HEK293T (cell line): ENCODE measurements around the gene CYP27B1.

ENCODE experiments used
- CTCF ChIA-PET: fragments of 350-600 bp; formaldehyde crosslinking; extraction: SDS; loops from one replicate; lab custom pipeline; 2021; ENCODE audit warnings: antibody characterized with exemption, inconsistent platforms; lab: Yijun Ruan, JAX
- POLR2A ChIA-PET: fragments of 350-600 bp; formaldehyde crosslinking; extraction: SDS; loops from one replicate; lab custom pipeline; 2020; ENCODE audit warnings: antibody characterized with exemption, inconsistent platforms; lab: Yijun Ruan, JAX
- DNase-seq: peaks from one replicate; pipeline ENCODE4 v3.0.0; 2012; ENCODE audit warnings: mixed read lengths; ENCODE audit errors: extremely low spot score
- ARNT ChIP-seq: fragments of 450-650 bp; IDR thresholded peaks from 2 replicates; pipeline ENCODE4 v1.6.1; 2017; ENCODE audit warnings: mild to moderate bottlenecking
- BHLHE40 ChIP-seq: fragments of 450-650 bp; IDR thresholded peaks from 2 replicates; pipeline ENCODE4 v1.6.1; 2016; ENCODE audit warnings: mild to moderate bottlenecking, moderate library complexity, borderline replicate concordance
- CTBP1 ChIP-seq: fragments of 450-650 bp; IDR thresholded peaks from 2 replicates; pipeline ENCODE4 v1.6.1; 2016; ENCODE audit warnings: borderline replicate concordance
- ELF4 ChIP-seq: fragments of 450-650 bp; IDR thresholded peaks from 2 replicates; pipeline ENCODE4 v1.6.1; 2017; ENCODE audit warnings: antibody characterized with exemption
- FOXA1 ChIP-seq: fragments of 450-650 bp; IDR thresholded peaks from 2 replicates; pipeline ENCODE4 v1.6.1; 2016; ENCODE audit warnings: mild to moderate bottlenecking
- FOXK2 ChIP-seq: fragments of 450-650 bp; IDR thresholded peaks from 2 replicates; pipeline ENCODE4 v1.6.1; 2016; ENCODE audit warnings: mild to moderate bottlenecking
- FOXM1 ChIP-seq: fragments of 450-650 bp; IDR thresholded peaks from 2 replicates; pipeline ENCODE4 v1.6.1; 2017; ENCODE audit warnings: mild to moderate bottlenecking, borderline replicate concordance
- HDGF ChIP-seq: fragments of 450-650 bp; IDR thresholded peaks from 2 replicates; pipeline ENCODE4 v1.6.1; 2017; ENCODE audit warnings: antibody characterized with exemption, borderline replicate concordance
- L3MBTL2 ChIP-seq: fragments of 450-650 bp; conservative IDR thresholded peaks from 2 replicates; pipeline ENCODE4 v1.6.1; 2016; ENCODE audit warnings: mild to moderate bottlenecking
- LEF1 ChIP-seq: fragments of 450-650 bp; IDR thresholded peaks from 2 replicates; pipeline ENCODE4 v1.6.1; 2017; ENCODE audit warnings: mild to moderate bottlenecking, borderline replicate concordance
- NFRKB ChIP-seq: fragments of 450-650 bp; IDR thresholded peaks from 2 replicates; pipeline ENCODE4 v1.6.1; 2016; ENCODE audit warnings: mild to moderate bottlenecking, moderate library complexity
- SP1 ChIP-seq: fragments of 450-650 bp; IDR thresholded peaks from 2 replicates; pipeline ENCODE4 v1.6.1; 2017
- SUZ12 ChIP-seq: fragments of 450-650 bp; IDR thresholded peaks from 2 replicates; pipeline ENCODE4 v1.6.1; 2016; ENCODE audit warnings: mild to moderate bottlenecking
- TARDBP ChIP-seq: fragments of 450-650 bp; IDR thresholded peaks from 2 replicates; pipeline ENCODE4 v1.6.1; 2016
- ZNF384 ChIP-seq: fragments of 450-650 bp; IDR thresholded peaks from 2 replicates; pipeline ENCODE4 v1.6.1; 2016
- TF ChIP-seq, protein P1 (sequence below): fragments of 450-650 bp; IDR thresholded peaks from 2 replicates; pipeline ENCODE4 v1.6.1; 2016

The CYP27B1 gene

DNA sequence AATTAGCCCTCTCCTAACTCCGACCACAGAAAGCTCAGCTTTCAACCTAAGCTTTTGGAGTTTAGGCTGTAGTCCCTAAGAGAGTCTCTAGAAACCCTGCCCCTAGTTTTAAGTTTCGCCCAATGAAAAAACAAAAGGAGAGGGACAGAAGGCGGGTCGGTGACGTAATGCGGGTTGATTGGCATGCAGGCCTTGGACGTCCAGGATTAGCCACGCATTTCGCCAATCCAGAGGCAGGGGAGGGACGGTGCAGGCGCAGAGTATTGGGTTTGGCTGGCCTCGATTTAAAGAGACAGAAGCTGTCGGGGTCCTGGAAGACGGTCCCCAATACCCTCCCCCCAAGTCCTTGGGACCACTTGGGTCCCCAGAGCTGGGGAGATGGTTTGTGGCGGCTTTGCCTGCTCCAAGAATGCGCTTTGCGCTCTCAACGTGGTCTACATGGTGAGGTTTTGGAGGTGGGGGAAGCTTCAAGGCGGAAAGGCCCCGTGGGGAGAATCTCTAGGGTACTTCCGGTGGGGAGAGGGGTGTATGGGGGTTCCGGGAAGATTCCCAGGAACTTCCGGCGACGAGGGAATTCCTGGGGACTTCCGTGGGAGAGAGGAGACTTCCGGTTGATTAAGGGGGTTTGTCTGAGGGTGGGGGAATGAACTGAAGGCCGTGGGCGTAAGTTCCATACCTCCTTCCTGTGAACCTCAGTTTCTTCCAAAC is 21.9 kb downstream of the CYP27B1 start, which contains the start of gene TSPAN31:
Gene TSPAN31, plus strand, starts transcription at position 263 of the 708 bp plus-strand sequence. Its CDS starts 116 bp downstream, at position 379.
- peak; percentile 92 for DNase-seq
- POLR2A ChIA-PET: interaction anchor here (0.6 to 3.0 kb wide), 19 partner anchors 9 to 286 kb away, joined by 3 to 42 read pairs (median 5); partner anchors contain the start of genes ARHGEF25, CYP27B1, DCTN2 and DDIT3
- CTCF ChIA-PET: interaction anchor here (0.6 to 1.1 kb wide), 3 partner anchors 12 to 161 kb away, joined by 4 to 5 read pairs (median 5); no protein-coding TSS in a partner anchor
- TF ChIP-seq FOXA1 (no peak), FOXK2 (no peak), TARDBP (no peak), SP1 (no peak), SUZ12 (no peak), CTBP1 (no peak), ZNF384 (no peak), NFRKB (no peak), FOXM1 (no peak), ARNT (no peak), HDGF (no peak), ELF4 (0 out of 2 replicates have a peak, but pooled peaks have one; percentile 17), LEF1 (no peak)
- TF ChIP-seq, protein P1, sequence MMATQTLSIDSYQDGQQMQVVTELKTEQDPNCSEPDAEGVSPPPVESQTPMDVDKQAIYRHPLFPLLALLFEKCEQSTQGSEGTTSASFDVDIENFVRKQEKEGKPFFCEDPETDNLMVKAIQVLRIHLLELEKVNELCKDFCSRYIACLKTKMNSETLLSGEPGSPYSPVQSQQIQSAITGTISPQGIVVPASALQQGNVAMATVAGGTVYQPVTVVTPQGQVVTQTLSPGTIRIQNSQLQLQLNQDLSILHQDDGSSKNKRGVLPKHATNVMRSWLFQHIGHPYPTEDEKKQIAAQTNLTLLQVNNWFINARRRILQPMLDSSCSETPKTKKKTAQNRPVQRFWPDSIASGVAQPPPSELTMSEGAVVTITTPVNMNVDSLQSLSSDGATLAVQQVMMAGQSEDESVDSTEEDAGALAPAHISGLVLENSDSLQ: peak; percentile 99

DNA sequence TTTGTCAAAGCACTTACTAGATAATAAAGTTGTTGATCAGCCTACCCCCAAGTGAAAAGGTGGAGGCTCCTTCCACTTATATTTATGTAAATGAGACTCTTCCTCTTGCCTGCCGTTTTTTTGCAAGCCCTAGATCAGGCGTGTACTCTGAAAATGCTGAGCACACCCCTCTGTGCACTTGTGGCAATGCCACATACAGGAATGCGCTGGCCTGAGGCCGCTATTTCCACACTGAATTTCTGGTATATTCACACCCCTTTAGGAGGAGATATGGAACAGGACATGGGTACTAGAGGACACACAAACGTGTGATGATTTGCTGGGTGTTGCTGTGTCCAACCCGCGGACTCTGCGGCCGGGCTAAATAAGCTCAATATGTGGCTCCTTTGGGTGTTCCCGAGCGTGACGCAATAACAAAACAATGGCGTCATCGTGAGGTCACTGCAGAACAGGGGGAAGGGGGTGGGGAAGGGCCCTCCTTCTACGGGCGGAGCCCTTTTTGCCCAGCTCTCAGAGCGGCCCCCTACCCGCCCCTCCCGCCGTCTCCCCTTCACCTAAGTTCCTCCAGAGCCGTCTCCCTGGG is 22.6 kb downstream of the CYP27B1 start:
- TF ChIP-seq LEF1: no peak
- TF ChIP-seq ZNF384: no peak
- no peak for TF ChIP-seq FOXA1
- peak; percentile 10; the same call in 1 of the 2 replicates for TF ChIP-seq CTBP1
- TF ChIP-seq NFRKB: no peak
- TF ChIP-seq TARDBP: peak; percentile 84
- TF ChIP-seq FOXM1: no peak
- DNase-seq: peak; percentile 74
- ChIA-PET CTCF (interaction anchor here (1.0 to 1.1 kb wide), 2 partner anchors 13 to 161 kb away, joined by 4 to 5 read pairs; no protein-coding TSS in a partner anchor), POLR2A (interaction anchor here (0.8 to 3.0 kb wide), 18 partner anchors 10 to 285 kb away, joined by 3 to 42 read pairs (median 5); partner anchors contain the start of genes CYP27B1, DCTN2, DDIT3 and EEF1AKMT3)

DNA sequence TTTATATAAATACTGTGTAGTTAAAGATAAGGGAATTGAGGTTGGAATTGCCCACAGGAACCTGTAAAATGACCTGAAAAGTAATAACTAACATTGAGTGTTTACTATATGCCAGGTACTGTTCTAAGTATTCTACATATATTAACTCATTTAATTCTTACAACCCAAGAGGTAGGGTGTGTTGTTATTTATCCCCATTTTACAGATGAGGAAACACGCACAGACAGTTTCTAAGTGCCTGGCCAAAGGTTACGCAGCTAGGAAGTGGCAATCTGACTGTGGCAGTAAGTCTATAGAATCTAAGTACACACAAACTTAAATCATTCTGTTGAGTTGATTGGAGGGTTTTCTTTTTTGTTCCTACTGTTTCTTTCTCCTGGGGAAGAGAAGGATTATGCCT is 23.1 kb downstream of the CYP27B1 start:
- CTCF ChIA-PET: no interaction called here
- no peak for TF ChIP-seq ELF4
- no peak for TF ChIP-seq SUZ12
- no peak for TF ChIP-seq TARDBP
- no peak for TF ChIP-seq HDGF
- TF ChIP-seq LEF1: no peak
- no peak for TF ChIP-seq FOXK2
- TF ChIP-seq CTBP1: no peak
- TF ChIP-seq ARNT: no peak
- no peak for DNase-seq
- POLR2A ChIA-PET: interaction anchor here (0.9 to 3.0 kb wide), 9 partner anchors 10 to 197 kb away, joined by 4 to 42 read pairs (median 5); partner anchors contain the start of genes CYP27B1, DCTN2 and MARCHF9

DNA sequence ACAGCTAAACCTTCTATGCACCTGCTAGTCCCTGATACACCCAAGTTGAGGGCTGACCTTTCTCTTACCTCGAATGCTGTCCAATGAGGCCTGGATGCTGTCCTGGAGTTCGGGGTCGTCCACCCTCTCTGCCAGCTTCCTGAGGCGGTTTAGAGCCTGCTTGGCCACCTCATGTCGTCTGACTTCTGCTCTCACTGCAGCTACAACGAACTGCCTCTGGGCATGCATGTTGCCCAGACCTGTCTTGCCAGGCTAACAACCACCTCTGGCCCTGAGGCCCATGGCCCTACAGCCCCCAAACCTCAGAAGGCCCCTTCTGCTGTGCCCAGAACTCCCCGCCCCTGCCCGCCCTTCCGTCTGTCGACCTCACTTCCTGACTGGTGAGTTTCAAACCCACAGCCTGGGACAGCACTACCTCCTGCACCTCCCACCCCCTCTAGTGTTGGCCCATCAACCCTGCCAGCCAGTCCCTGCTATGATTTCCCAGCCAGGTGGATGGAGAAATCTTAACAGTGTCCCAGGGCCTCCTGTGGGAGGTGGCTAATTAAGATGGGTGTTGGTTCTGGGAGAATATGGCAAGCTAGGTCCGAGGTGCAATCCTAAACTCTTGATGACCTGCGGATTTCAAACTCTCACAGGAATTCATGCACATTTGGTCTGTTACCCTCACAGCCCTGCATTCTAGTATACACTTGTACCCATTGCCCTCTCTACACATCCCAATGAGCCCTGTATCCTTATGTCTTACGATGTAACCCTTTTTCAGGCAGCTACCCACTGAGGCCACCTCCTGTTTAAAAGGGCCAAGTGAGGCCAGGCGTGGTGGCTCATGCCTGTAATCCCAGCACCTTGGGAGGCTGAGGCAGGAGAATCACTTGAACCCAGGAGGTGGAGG is 24.8 kb downstream of the CYP27B1 start:
- TF ChIP-seq ARNT (no peak), TARDBP (no peak), LEF1 (no peak), FOXA1 (no peak)
- DNase-seq: no peak
- ChIA-PET POLR2A (interaction anchor here (0.8 to 1.4 kb wide), 2 partner anchors 9 to 10 kb away, joined by 3 to 4 read pairs; partner anchors contain the start of gene CDK4), CTCF (interaction anchor here (0.9 to 1.4 kb wide), 2 partner anchors 15 to 16 kb away, joined by 3 to 5 read pairs; no protein-coding TSS in a partner anchor)

DNA sequence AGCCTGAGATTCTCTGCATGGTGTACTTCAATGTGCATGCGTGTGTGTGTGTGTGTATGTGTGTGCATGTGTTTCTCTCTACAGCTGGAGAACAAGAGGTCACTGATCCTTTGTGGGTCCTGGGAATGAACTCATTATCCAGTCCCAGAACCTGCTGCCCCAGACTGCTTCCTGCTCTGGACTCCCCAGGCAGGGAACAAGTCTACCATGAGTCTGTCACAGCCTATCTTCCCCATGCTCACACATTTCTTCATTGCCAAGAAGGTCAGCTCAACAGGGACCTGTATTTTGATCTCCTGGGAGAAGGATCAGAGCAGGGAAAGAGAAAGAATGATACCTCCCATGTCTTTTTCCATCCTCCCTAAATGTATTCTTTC is 25.5 kb downstream of the CYP27B1 start:
- CTCF ChIA-PET: interaction anchor here (0.9 to 1.4 kb wide), 2 partner anchors 15 kb away, joined by 3 to 5 read pairs; no protein-coding TSS in a partner anchor
- POLR2A ChIA-PET: interaction anchor here (0.8 to 1.4 kb wide), 4 partner anchors 8 to 15 kb away, joined by 3 to 7 read pairs (median 4); partner anchors contain the start of gene CDK4
- DNase-seq: no peak
- TF ChIP-seq HDGF (no peak), BHLHE40 (no peak), SUZ12 (no peak), ELF4 (no peak), ARNT (no peak)

DNA sequence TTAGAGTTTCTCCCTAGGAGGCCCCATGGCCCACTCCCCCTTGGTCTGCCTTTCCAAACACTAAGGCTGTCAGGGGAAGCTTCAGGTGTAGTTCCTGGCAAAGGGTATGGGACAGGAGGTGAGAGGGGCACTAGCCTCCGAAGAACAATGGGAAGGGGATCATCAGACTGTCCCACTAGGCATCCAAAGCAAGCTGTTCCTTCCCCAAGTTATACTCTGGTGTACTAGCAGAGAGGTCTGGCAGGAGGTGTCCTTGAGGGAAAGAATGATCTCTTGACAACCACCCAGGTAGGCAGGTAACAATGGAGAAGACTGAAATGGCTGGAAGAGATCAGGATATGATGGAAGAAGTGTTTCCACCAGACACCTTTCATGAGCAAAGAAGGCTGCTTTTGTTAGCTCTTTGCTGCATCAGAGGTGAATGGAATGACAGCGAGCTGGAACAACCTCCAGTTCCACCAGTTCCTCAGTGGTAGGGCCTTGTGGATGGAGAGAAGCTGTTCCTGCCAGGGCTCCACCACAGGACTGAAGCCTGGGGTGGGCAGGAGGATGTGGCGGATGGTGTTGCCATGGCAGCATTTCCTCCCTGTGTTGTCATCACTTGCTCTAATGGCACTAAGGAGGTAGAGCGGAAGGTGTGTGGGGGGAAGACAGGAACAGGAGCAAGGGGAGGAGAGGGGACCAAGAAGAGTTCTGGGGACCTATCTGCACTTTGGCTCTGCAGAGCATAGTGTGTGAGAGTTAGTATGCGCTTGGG is 26.0 kb downstream of the CYP27B1 start:
- ChIA-PET CTCF (no interaction called here), POLR2A (interaction anchor here (0.7 to 1.3 kb wide), 4 partner anchors 9 to 31 kb away, joined by 3 to 7 read pairs (median 4); partner anchors contain the start of genes CDK4, EEF1AKMT3 and METTL1)
- no peak for DNase-seq
- TF ChIP-seq L3MBTL2: no peak
- no peak for TF ChIP-seq HDGF
- no peak for TF ChIP-seq LEF1
